Chondrocyte (in vitro differentiated cells): ENCODE data around the gene LGALS3BP. TPM values are rescaled to one million over a fixed set of nuclear protein-coding genes. Genes with fewer than 3 reads are reported as not detected.

Experiments
- DNase-seq: peaks from one replicate; pipeline ENCODE4 v3.0.0; 2021; ENCODE audit warnings: mixed read lengths, low spot score
- H3K27ac Mint-ChIP-seq: one replicate; pipeline ENCODE4 v1.8.0; 2021; ENCODE audit warnings: mild to moderate bottlenecking, moderate library complexity, mixed read lengths; ENCODE audit not compliant: unreplicated experiment
- H3K27me3 Mint-ChIP-seq: 2 replicates; pipeline ENCODE4 v1.8.0; 2021; ENCODE audit warnings: low read depth, mixed read lengths
- H3K36me3 Mint-ChIP-seq: 2 replicates; pipeline ENCODE4 v1.8.0; 2021; ENCODE audit warnings: low read depth, mixed read lengths
- H3K4me1 Mint-ChIP-seq: 2 replicates; pipeline ENCODE4 v1.8.0; 2021; ENCODE audit warnings: low read depth, mild to moderate bottlenecking, mixed read lengths
- H3K4me3 Mint-ChIP-seq: one replicate; pipeline ENCODE4 v1.8.0; 2021; ENCODE audit warnings: mild to moderate bottlenecking, moderate library complexity, mixed read lengths; ENCODE audit not compliant: unreplicated experiment
- H3K9me3 Mint-ChIP-seq: 2 replicates; pipeline ENCODE4 v1.8.0; 2021; ENCODE audit warnings: low read depth, mixed read lengths
- total RNA-seq: library from RNA; stranded (reverse); gene quantifications from 3 replicates; pipeline ENCODE4 v1.2.1, GENCODE V29; 2021
- TF ChIP-seq, protein P1 (sequence below): fragments of 200-600 bp; sonication (generic); IDR thresholded peaks from 2 replicates; pipeline ENCODE4 v1.5.0; 2021; ENCODE audit warnings: antibody characterized with exemption, mild to moderate bottlenecking, moderate library complexity

Gene LGALS3BP
- total RNA-seq, 1 donor from 2014 or later = 127 TPM

DNA sequence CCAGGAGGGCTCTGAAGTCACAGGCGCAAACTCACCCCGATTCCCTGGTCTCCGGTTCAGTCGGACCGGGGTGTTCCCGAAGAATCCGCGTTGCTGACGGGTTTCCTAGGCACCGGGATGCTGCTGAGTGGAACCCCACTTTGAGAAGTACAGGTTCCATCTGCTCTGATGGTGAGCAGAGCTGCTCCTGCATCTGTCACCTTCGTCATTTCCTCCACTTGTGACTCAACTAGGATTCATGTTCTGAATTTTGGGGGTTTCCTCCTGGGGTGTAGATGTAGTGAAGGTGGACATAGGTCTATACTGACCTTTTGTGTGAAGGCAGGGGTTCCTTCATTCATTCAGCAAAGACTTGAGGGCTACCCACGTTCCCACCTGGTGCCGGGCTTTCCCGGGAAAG is 25.0 kb downstream of the LGALS3BP start:
- H3K27me3 Mint-ChIP-seq = no peaks in the 10 kb centered on the region

DNA sequence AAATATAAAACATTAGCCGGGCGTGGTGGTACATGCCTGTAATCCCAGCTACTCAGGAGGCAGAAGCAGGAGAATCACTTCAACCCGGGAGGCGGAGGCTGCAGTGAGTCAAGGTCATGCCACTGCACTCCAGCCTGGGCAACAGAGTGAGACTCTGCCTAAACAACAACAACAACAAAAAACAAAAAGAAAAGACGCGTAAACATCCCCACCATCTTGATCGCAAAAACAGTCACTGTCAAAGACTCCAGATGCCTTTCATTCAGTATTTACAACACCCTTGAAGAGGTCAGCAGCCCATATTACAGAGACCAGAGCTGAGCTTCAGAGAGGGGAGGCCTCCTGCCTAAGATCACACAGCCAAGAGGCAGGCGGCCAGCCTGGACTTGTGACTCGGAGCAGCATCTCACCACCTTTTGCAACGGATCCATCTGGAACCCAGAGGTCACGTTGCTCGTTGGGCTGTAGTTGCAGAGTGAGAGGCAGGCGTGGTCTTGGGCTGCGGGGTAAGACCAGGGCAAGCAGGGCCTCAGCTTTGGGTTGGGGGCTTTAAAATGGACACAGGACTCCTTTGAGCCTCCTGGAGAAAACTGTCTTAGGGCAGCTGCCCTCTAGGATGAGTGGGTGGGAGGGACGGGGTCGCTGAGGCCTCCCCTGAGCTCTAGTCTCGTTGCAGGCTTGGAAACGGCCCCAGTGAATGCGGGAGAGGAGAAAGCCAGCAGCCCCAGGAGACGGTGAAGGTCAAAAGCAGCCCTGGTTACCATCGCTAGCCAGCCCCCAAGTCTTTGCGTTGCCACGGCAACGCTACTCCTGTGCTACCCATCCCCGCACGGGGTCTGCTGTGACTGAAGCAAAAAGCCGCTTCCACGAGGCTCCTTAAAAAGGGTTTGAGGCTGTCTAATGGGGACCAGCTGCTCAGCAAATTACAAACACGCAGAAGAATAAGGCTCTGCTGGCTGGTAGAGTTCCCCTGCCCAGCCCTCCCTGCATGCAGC is 26.1 kb downstream of the LGALS3BP start:
- Mint-ChIP-seq H3K9me3 (peaks cover 10% of the 10 kb centered on the region), H3K27me3 (no peaks in the 10 kb centered on the region), H3K4me3 (no peak overlapping the region), H3K27ac (no peak overlapping the region), H3K36me3 (peaks cover 3% of the 10 kb centered on the region), H3K4me1 (peaks cover 18% of the 10 kb centered on the region)
- TF ChIP-seq, protein P1, sequence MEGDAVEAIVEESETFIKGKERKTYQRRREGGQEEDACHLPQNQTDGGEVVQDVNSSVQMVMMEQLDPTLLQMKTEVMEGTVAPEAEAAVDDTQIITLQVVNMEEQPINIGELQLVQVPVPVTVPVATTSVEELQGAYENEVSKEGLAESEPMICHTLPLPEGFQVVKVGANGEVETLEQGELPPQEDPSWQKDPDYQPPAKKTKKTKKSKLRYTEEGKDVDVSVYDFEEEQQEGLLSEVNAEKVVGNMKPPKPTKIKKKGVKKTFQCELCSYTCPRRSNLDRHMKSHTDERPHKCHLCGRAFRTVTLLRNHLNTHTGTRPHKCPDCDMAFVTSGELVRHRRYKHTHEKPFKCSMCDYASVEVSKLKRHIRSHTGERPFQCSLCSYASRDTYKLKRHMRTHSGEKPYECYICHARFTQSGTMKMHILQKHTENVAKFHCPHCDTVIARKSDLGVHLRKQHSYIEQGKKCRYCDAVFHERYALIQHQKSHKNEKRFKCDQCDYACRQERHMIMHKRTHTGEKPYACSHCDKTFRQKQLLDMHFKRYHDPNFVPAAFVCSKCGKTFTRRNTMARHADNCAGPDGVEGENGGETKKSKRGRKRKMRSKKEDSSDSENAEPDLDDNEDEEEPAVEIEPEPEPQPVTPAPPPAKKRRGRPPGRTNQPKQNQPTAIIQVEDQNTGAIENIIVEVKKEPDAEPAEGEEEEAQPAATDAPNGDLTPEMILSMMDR = no peak
- DNase-seq = no peak

More for the DNA sequence above, 25.0 kb downstream of the LGALS3BP start:
- Mint-ChIP-seq H3K27ac (no peak overlapping the region), H3K9me3 (peaks cover 10% of the 10 kb centered on the region), H3K36me3 (peaks cover 1% of the 10 kb centered on the region), H3K4me1 (peaks cover 23% of the 10 kb centered on the region), H3K4me3 (no peak overlapping the region)
- TF ChIP-seq, protein P1 = no peak
- no peak for DNase-seq

DNA sequence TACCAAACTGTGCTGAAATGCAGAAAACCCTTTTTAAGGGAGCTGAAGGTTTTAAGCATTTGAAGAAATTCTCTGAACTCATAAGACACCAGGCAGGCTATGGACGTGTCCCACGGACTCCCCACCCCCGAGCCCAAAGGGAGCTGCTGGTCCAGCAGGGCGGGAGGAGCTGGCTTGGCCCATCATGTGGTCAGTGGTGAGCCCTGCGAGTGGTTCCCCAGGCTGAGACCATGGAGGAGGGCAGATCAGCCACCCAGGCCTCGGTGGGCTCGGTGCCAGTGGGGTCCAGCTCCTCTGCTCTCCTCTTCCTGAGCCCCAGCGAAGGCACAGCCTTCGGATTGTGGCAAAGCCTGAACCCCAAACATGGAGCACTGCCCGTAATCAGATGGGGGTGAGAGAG is 27.0 kb downstream of the LGALS3BP start:
- H3K36me3 Mint-ChIP-seq = peaks cover 3% of the 10 kb centered on the region
- no peak for DNase-seq
- H3K9me3 Mint-ChIP-seq = peaks cover 10% of the 10 kb centered on the region
- H3K27me3 Mint-ChIP-seq = no peaks in the 10 kb centered on the region
- peaks cover 21% of the 10 kb centered on the region for H3K4me1 Mint-ChIP-seq
- H3K27ac Mint-ChIP-seq = no peak overlapping the region
- TF ChIP-seq, protein P1 = no peak
- H3K4me3 Mint-ChIP-seq = no peak overlapping the region

DNA sequence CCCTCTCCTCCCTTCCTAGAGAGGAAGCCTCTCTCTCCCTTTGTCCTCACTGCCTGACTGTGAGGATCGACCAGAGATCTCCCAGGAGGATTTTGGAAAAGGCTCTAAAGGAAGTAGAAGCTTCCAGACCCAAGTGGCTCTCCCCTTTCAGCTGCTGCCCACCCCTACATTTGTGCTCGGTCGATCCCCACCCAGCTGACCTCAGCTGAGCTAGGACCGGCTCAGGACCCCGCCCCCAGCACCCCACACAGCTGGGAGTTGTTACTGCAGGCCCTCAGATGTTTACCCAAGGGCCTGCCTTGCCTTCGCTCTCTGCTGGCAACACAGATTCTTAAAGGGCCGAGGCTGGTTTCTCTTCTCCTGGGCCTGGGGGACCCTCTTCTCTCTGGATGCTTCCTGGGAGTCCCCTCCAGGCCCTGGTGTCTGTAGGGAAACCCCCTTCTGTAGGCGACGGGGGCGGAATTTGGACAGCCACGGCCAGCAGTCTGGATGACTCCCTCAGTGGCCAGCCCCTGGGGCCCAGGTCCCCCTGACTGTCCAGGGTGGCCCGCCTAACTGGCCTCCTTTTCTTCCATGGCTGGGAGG is 27.7 kb downstream of the LGALS3BP start:
- no peaks in the 10 kb centered on the region for H3K27me3 Mint-ChIP-seq
- no peak for DNase-seq
- H3K4me1 Mint-ChIP-seq = peaks cover 26% of the 10 kb centered on the region
- TF ChIP-seq, protein P1 = no peak
- H3K36me3 Mint-ChIP-seq = peaks cover 3% of the 10 kb centered on the region
- H3K27ac Mint-ChIP-seq = peak overlapping the region; percentile 83
- H3K9me3 Mint-ChIP-seq = peaks cover 10% of the 10 kb centered on the region
- peak overlapping the region; percentile 49 for H3K4me3 Mint-ChIP-seq

DNA sequence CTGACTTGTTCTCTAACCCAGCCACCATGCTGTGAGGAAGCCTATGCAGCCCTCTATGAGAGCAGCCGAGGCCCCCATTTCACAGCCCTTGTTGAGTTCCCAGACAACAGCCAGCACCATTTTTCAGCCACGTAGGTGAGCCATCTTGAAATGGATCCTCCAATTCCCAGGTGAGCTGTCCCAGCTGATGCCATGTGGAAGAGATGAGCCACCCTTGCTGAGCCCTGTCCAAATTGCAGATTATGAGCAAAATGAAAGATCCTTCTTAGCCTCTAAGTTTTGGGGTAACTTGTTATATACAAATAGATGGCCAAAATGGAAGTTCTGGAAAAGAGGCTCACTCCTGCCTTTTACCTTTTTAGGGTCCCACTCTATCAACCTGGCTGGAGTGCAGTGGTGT is 28.9 kb downstream of the LGALS3BP start:
- Mint-ChIP-seq H3K27ac (no peak overlapping the region), H3K9me3 (peaks cover 10% of the 10 kb centered on the region), H3K4me1 (peaks cover 26% of the 10 kb centered on the region), H3K27me3 (no peaks in the 10 kb centered on the region), H3K36me3 (peaks cover 3% of the 10 kb centered on the region), H3K4me3 (no peak overlapping the region)
- DNase-seq = no peak
- TF ChIP-seq, protein P1 = no peak
